B cell (primary cell): ENCODE measurements around the gene PAM. TPM values are rescaled to one million over a fixed set of nuclear protein-coding genes. Genes with fewer than 3 reads are reported as not detected.

Experiments used
- ATAC-seq: fragments of 200-7000 bp; cut with Tn5 transposase; one replicate; pipeline ENCODE4 v1.10.0; 2021; ENCODE audit warnings: low read depth, mild to moderate bottlenecking, moderate number of reproducible peaks, moderate library complexity
- CTCF ChIA-PET: fragments of 350-600 bp; sonication (Branson Sonifier 250); formaldehyde crosslinking; loops from one replicate; lab custom pipeline; 2021; ENCODE audit warnings: antibody characterized with exemption, inconsistent platforms; lab: Charles Lee
- POLR2A ChIA-PET: fragments of 350-600 bp; sonication (Branson Sonifier 250); formaldehyde crosslinking; loops from one replicate; lab custom pipeline; 2021; ENCODE audit warnings: antibody characterized with exemption; lab: Charles Lee
- DNase-seq: peaks from one replicate; pipeline ENCODE4 v3.0.0; 2013
- H2AFZ ChIP-seq: 2 replicates; pipeline ENCODE4 v1.6.1; 2012; ENCODE audit warnings: mild to moderate bottlenecking, low read depth, low read length; ENCODE audit not compliant: insufficient read depth, poor library complexity, severe bottlenecking
- H3K27ac ChIP-seq, 2 donors: 1 replicate in 1 of 2; 2 replicates in 1 of 2; pipeline ENCODE4 v1.5.1; 2012 to 2013; ENCODE audit warnings: low read length in 2 of 2, mild to moderate bottlenecking in 2 of 2, moderate library complexity in 1 of 2
- H3K27me3 ChIP-seq, 4 experiments: fragments of 200-600 bp in 1 of 4; sonication (generic) in 1 of 4; replicated peaks in 1 of 4; 1 replicate in 2 of 4; 2 replicates in 2 of 4; pipeline versions ENCODE4 v1.6.1 to v1.7.0; 2013 to 2016; ENCODE audit warnings: low read length in 3 of 4, mild to moderate bottlenecking in 2 of 4, mixed read lengths in 1 of 4, moderate library complexity in 1 of 4; ENCODE audit not compliant: insufficient read depth in 4 of 4, control insufficient read depth in 3 of 4; ENCODE audit errors: control extremely low read depth in 1 of 4
- H3K36me3 ChIP-seq, 2 experiments: replicated peaks in 1 of 2; 1 replicate in 1 of 2; 2 replicates in 1 of 2; pipeline versions ENCODE4 v1.6.1 to v1.7.1; 2013; ENCODE audit warnings: low read length in 1 of 2; ENCODE audit not compliant: insufficient read depth in 2 of 2, control insufficient read depth in 1 of 2; ENCODE audit errors: control extremely low read depth in 1 of 2, extremely low read depth in 1 of 2
- H3K4me1 ChIP-seq, 2 donors: fragments of 200-600 bp in 1 of 2; sonication (generic) in 1 of 2; 1 replicate in 1 of 2; 2 replicates in 1 of 2; pipeline versions ENCODE4 v1.5.1 to v1.6.1; 2013 to 2017; ENCODE audit warnings: low read length in 2 of 2; ENCODE audit not compliant: control insufficient read depth in 2 of 2, insufficient read depth in 2 of 2
- H3K4me2 ChIP-seq: replicated peaks from 2 replicates; pipeline ENCODE3; 2012; ENCODE audit warnings: mild to moderate bottlenecking, low read depth, low read length; ENCODE audit not compliant: poor library complexity, severe bottlenecking
- H3K4me3 ChIP-seq, 5 experiments: fragments of 200-600 bp in 1 of 5; sonication (generic) in 1 of 5; 1 replicate in 3 of 5; 2 replicates in 2 of 5; pipeline versions ENCODE4 v1.5.1 to v1.7.0; 2011 to 2016; ENCODE audit warnings: low read length in 4 of 5, mild to moderate bottlenecking in 4 of 5, low read depth in 2 of 5, control low read depth in 1 of 5, moderate library complexity in 1 of 5; ENCODE audit not compliant: insufficient read depth in 1 of 5; ENCODE audit errors: control extremely low read depth in 1 of 5, extremely low read depth in 1 of 5
- H3K79me2 ChIP-seq: fragments of 200-600 bp; sonication (generic); one replicate; pipeline ENCODE4 v1.6.0; 2016; ENCODE audit warnings: low read length; ENCODE audit not compliant: control insufficient read depth, insufficient read depth
- H3K9ac ChIP-seq: fragments of 200-600 bp; sonication (generic); 2 replicates; pipeline ENCODE4 v1.6.1; 2017; ENCODE audit warnings: mild to moderate bottlenecking, low read length, moderate library complexity
- H3K9me3 ChIP-seq, 3 donors: one replicate each; pipeline versions ENCODE4 v1.6.1 to v1.7.1; 2013; ENCODE audit warnings: low read length in 2 of 3; ENCODE audit not compliant: control insufficient read depth in 2 of 3, insufficient read depth in 1 of 3; ENCODE audit errors: control extremely low read depth in 1 of 3
- H4K20me1 ChIP-seq: 2 replicates; pipeline ENCODE4 v1.6.0; 2012; ENCODE audit warnings: mild to moderate bottlenecking, low read length; ENCODE audit not compliant: insufficient read depth, control insufficient read depth, poor library complexity, severe bottlenecking
- H3K27ac Mint-ChIP-seq: one replicate; pipeline ENCODE4 v1.8.0; 2021; ENCODE audit warnings: mixed read lengths
- H3K27me3 Mint-ChIP-seq: one replicate; pipeline ENCODE4 v1.8.0; 2021; ENCODE audit warnings: mixed read lengths
- H3K4me1 Mint-ChIP-seq: one replicate; pipeline ENCODE4 v1.8.0; 2021; ENCODE audit warnings: mixed read lengths
- H3K4me3 Mint-ChIP-seq: one replicate; pipeline ENCODE4 v1.8.0; 2021; ENCODE audit warnings: mixed read lengths
- H3K9me3 Mint-ChIP-seq: one replicate; pipeline ENCODE4 v1.8.0; 2022; ENCODE audit warnings: mixed read lengths; ENCODE audit not compliant: insufficient read depth
- CTCF ChIP-seq: fragments of 200-600 bp; IDR thresholded peaks from one replicate; pipeline ENCODE4 v1.8.0; 2022; ENCODE audit warnings: antibody characterized with exemption, mild to moderate bottlenecking
- EZH2 ChIP-seq: IDR thresholded peaks from 2 replicates; pipeline ENCODE4 v1.6.1; 2012; ENCODE audit warnings: borderline replicate concordance, low read depth, mild to moderate bottlenecking, moderate library complexity, low read length; ENCODE audit not compliant: insufficient read depth, poor library complexity, severe bottlenecking
- WGBS: methylation state at CpG from one replicate; pipeline ENCODE4 v1.1.5; 2013; ENCODE audit warnings: missing lambda C conversion rate; ENCODE audit not compliant: insufficient coverage; 5-methylcytosine and 5-hydroxymethylcytosine counted together
- intact Hi-C: fragments of 100-400 bp; cut with micrococcal nuclease; formaldehyde crosslinking; loops from one replicate; pipeline ENCODE4 v1.10.0; 2022
- polyA plus RNA-seq: library from polyadenylated mRNA; depleted of rRNA; stranded (reverse); fragments of >200 nt; gene quantifications from 2 replicates; pipeline ENCODE4 v1.2.3, GENCODE V29; 2012
- total RNA-seq, 2 donors: library from RNA; stranded (reverse); fragments of 120-200 nt in 1 of 2; gene quantifications; 1 replicate in 1 of 2; 2 replicates in 1 of 2; pipeline versions ENCODE4 v1.2.3 to v1.2.4, GENCODE V29; 2013 to 2022

Gene PAM
- total and polyA plus RNA-seq, 2 donors (not counting 1 experiment from before 2014, with no cell fraction given), result 1.00 to 34.8 TPM

GRCh38 chr5:102764381-102765004 lies 9.4 kb downstream of the PAM start:
- Mint-ChIP-seq H3K4me3 (no peak overlapping the region), H3K4me1 (peaks cover 22% of the 10 kb centered on the region)
- POLR2A ChIA-PET, result no interaction called here

More at GRCh38 chr5:102764381-102765004, 9.4 kb downstream of the PAM start:
- DNase-seq (no peak), ATAC-seq (no peak)
- 55% methylated on average over 2 of the region's 7 CpGs for WGBS
- no peak overlapping the region for H3K9ac ChIP-seq
- H3K79me2 ChIP-seq, result no peaks in the 10 kb centered on the region
- intact Hi-C loops, result no loop called here
- H3K4me1 ChIP-seq, result peaks cover 4% of the 10 kb centered on the region in 2 donors
- no peaks in the 10 kb centered on the region for H3K9me3 ChIP-seq
- no peak overlapping the region for H3K27ac ChIP-seq
- Mint-ChIP-seq H3K9me3 (no peaks in the 10 kb centered on the region), H3K27me3 (no peaks in the 10 kb centered on the region), H3K27ac (no peak overlapping the region)
- no peaks in the 10 kb centered on the region for H3K36me3 ChIP-seq
- no peak for TF ChIP-seq CTCF
- no peak for TF ChIP-seq EZH2
- H2AFZ ChIP-seq, result no peak overlapping the region
- no peaks in the 10 kb centered on the region for H3K27me3 ChIP-seq
- CTCF ChIA-PET, result interaction anchor here (2.9 kb wide), 1 partner anchor 17 kb away, joined by 13 read pairs; no protein-coding TSS in a partner anchor
- H3K4me2 ChIP-seq, result no peak overlapping the region
- H3K4me3 ChIP-seq, result no peak overlapping the region
- no peaks in the 10 kb centered on the region for H4K20me1 ChIP-seq
